ENCODE measurements around the gene TRPM3. TPM values are rescaled to one million over a fixed set of nuclear protein-coding genes. Genes with fewer than 3 reads are reported as not detected.

Gene TRPM3
- total RNA-seq, 1 experiment from 2014 or later: 2.0 TPM

- H3K27me3 ChIP-seq (ENCODE audit: control insufficient read depth, insufficient read depth, low read length): no peaks in the 10 kb centered on the region
- no peaks in the 10 kb centered on the region for H3K36me3 ChIP-seq (replicated peaks; ENCODE audit: control insufficient read depth, insufficient read depth, low read length)
- H3K4me3 ChIP-seq (ENCODE audit: insufficient read depth, low read depth, low read length): no peak overlapping the region
- DNase-seq: no peak
Measured at GRCh38 chr9:70962761-70963440, 158.5 kb downstream of the TRPM3 start.

GRCh38 chr9:70959366-70959765 is 162.1 kb downstream of the TRPM3 start:
- no peak for DNase-seq
- no peak overlapping the region for H3K4me3 ChIP-seq (ENCODE audit: insufficient read depth, low read depth, low read length)
- H3K36me3 ChIP-seq (replicated peaks; ENCODE audit: control insufficient read depth, insufficient read depth, low read length): no peaks in the 10 kb centered on the region
- no peaks in the 10 kb centered on the region for H3K27me3 ChIP-seq (ENCODE audit: control insufficient read depth, insufficient read depth, low read length)

- no peak overlapping the region for H3K4me3 ChIP-seq (ENCODE audit: insufficient read depth, low read depth, low read length)
- H3K27me3 ChIP-seq (ENCODE audit: control insufficient read depth, insufficient read depth, low read length): no peaks in the 10 kb centered on the region
- DNase-seq: no peak
- H3K36me3 ChIP-seq (replicated peaks; ENCODE audit: control insufficient read depth, insufficient read depth, low read length): no peaks in the 10 kb centered on the region
Measured at GRCh38 chr9:70954596-70955143, 166.8 kb downstream of the TRPM3 start.

- DNase-seq: no peak
- Histone ChIP-seq H3K36me3 (replicated peaks; ENCODE audit: control insufficient read depth, insufficient read depth, low read length) (no peaks in the 10 kb centered on the region), H3K27me3 (ENCODE audit: control insufficient read depth, insufficient read depth, low read length) (no peaks in the 10 kb centered on the region), H3K4me3 (ENCODE audit: insufficient read depth, low read depth, low read length) (no peak overlapping the region)
Measured at GRCh38 chr9:70954126-70954525, 167.3 kb downstream of the TRPM3 start.

- Histone ChIP-seq H3K27me3 (ENCODE audit: control insufficient read depth, insufficient read depth, low read length) (no peaks in the 10 kb centered on the region), H3K4me3 (ENCODE audit: insufficient read depth, low read depth, low read length) (no peak overlapping the region), H3K36me3 (replicated peaks; ENCODE audit: control insufficient read depth, insufficient read depth, low read length) (no peaks in the 10 kb centered on the region)
- no peak for DNase-seq
Measured at GRCh38 chr9:70951749-70952727, 169.4 kb downstream of the TRPM3 start.

GRCh38 chr9:70950270-70950669 is 171.2 kb downstream of the TRPM3 start:
- no peaks in the 10 kb centered on the region for H3K27me3 ChIP-seq (ENCODE audit: control insufficient read depth, insufficient read depth, low read length)
- DNase-seq: no peak
- no peaks in the 10 kb centered on the region for H3K36me3 ChIP-seq (replicated peaks; ENCODE audit: control insufficient read depth, insufficient read depth, low read length)
- H3K4me3 ChIP-seq (ENCODE audit: insufficient read depth, low read depth, low read length): no peak overlapping the region

GRCh38 chr9:70949239-70949638 is 172.2 kb downstream of the TRPM3 start:
- H3K36me3 ChIP-seq (replicated peaks; ENCODE audit: control insufficient read depth, insufficient read depth, low read length): no peaks in the 10 kb centered on the region
- no peak overlapping the region for H3K4me3 ChIP-seq (ENCODE audit: insufficient read depth, low read depth, low read length)
- no peak for DNase-seq
- H3K27me3 ChIP-seq (ENCODE audit: control insufficient read depth, insufficient read depth, low read length): no peaks in the 10 kb centered on the region

GRCh38 chr9:70948744-70949143 is 172.7 kb downstream of the TRPM3 start:
- DNase-seq: no peak
- Histone ChIP-seq H3K36me3 (replicated peaks; ENCODE audit: control insufficient read depth, insufficient read depth, low read length) (no peaks in the 10 kb centered on the region), H3K4me3 (ENCODE audit: insufficient read depth, low read depth, low read length) (no peak overlapping the region), H3K27me3 (ENCODE audit: control insufficient read depth, insufficient read depth, low read length) (no peaks in the 10 kb centered on the region)

GRCh38 chr9:70947511-70947910 is 173.9 kb downstream of the TRPM3 start:
- Histone ChIP-seq H3K4me3 (ENCODE audit: insufficient read depth, low read depth, low read length) (no peak overlapping the region), H3K27me3 (ENCODE audit: control insufficient read depth, insufficient read depth, low read length) (no peaks in the 10 kb centered on the region), H3K36me3 (replicated peaks; ENCODE audit: control insufficient read depth, insufficient read depth, low read length) (no peaks in the 10 kb centered on the region)
- DNase-seq: peak; percentile 7

- no peaks in the 10 kb centered on the region for H3K36me3 ChIP-seq (replicated peaks; ENCODE audit: control insufficient read depth, insufficient read depth, low read length)
- no peak overlapping the region for H3K4me3 ChIP-seq (ENCODE audit: insufficient read depth, low read depth, low read length)
- no peaks in the 10 kb centered on the region for H3K27me3 ChIP-seq (ENCODE audit: control insufficient read depth, insufficient read depth, low read length)
- DNase-seq: no peak
Measured at GRCh38 chr9:70947086-70947485, 174.3 kb downstream of the TRPM3 start.

GRCh38 chr9:70945301-70945700 is 176.1 kb downstream of the TRPM3 start:
- DNase-seq: no peak
- Histone ChIP-seq H3K27me3 (ENCODE audit: control insufficient read depth, insufficient read depth, low read length) (no peaks in the 10 kb centered on the region), H3K36me3 (replicated peaks; ENCODE audit: control insufficient read depth, insufficient read depth, low read length) (no peaks in the 10 kb centered on the region), H3K4me3 (ENCODE audit: insufficient read depth, low read depth, low read length) (no peak overlapping the region)

GRCh38 chr9:70941191-70941590 is 180.2 kb downstream of the TRPM3 start:
- Histone ChIP-seq H3K36me3 (replicated peaks; ENCODE audit: control insufficient read depth, insufficient read depth, low read length) (no peaks in the 10 kb centered on the region), H3K4me3 (ENCODE audit: insufficient read depth, low read depth, low read length) (no peak overlapping the region), H3K27me3 (ENCODE audit: control insufficient read depth, insufficient read depth, low read length) (no peaks in the 10 kb centered on the region)
- DNase-seq: no peak

GRCh38 chr9:70940605-70941004 is 180.8 kb downstream of the TRPM3 start:
- no peak for DNase-seq
- Histone ChIP-seq H3K4me3 (ENCODE audit: insufficient read depth, low read depth, low read length) (no peak overlapping the region), H3K36me3 (replicated peaks; ENCODE audit: control insufficient read depth, insufficient read depth, low read length) (no peaks in the 10 kb centered on the region), H3K27me3 (ENCODE audit: control insufficient read depth, insufficient read depth, low read length) (no peaks in the 10 kb centered on the region)

- DNase-seq: no peak
- Histone ChIP-seq H3K36me3 (replicated peaks; ENCODE audit: control insufficient read depth, insufficient read depth, low read length) (no peaks in the 10 kb centered on the region), H3K4me3 (ENCODE audit: insufficient read depth, low read depth, low read length) (no peak overlapping the region), H3K27me3 (ENCODE audit: control insufficient read depth, insufficient read depth, low read length) (no peaks in the 10 kb centered on the region)
Measured at GRCh38 chr9:70936536-70936935, 184.9 kb downstream of the TRPM3 start.

- H3K36me3 ChIP-seq (replicated peaks; ENCODE audit: control insufficient read depth, insufficient read depth, low read length): no peaks in the 10 kb centered on the region
- no peak for DNase-seq
- no peaks in the 10 kb centered on the region for H3K27me3 ChIP-seq (ENCODE audit: control insufficient read depth, insufficient read depth, low read length)
- no peak overlapping the region for H3K4me3 ChIP-seq (ENCODE audit: insufficient read depth, low read depth, low read length)
Measured at GRCh38 chr9:70935856-70936255, 185.6 kb downstream of the TRPM3 start.

All from H7 (cell line).